Spleen (tissue), 7 donors: Measurements from ENCODE around the gene GAMT.

Experiments
- POLR2A ChIP-seq, 3 donors: fragments of 450-650 bp; IDR thresholded peaks; one replicate each; pipeline ENCODE4 v1.5.1; 2017; ENCODE audit warnings: antibody characterized with exemption in 3 of 3, mild to moderate bottlenecking in 1 of 3
- POLR2AphosphoS5 ChIP-seq, 3 donors: sonication (generic); formaldehyde crosslinking; IDR thresholded peaks; one replicate each; pipeline ENCODE4 v1.5.1; 2017; ENCODE audit warnings: antibody characterized with exemption in 3 of 3
- TF ChIP-seq, protein P1 (sequence below), 11 experiments: fragments of 200-600 bp in 7 of 11; fragments of 450-650 bp in 4 of 11; sonication (generic) in 4 of 11; IDR thresholded peaks in 8 of 11; conservative IDR thresholded peaks in 3 of 11; 1 replicate in 7 of 11; 2 replicates in 4 of 11; pipeline versions ENCODE4 v1.4.0 to v1.8.0; 2016 to 2021; ENCODE audit warnings: antibody characterized with exemption in 11 of 11, inconsistent platforms in 4 of 11, mild to moderate bottlenecking in 1 of 11
- donor health status: DM: no; HTN: no; CAD: no; lungs with moderate emphysema.
- donor health status: DM: no; HTN: no; CAD: no.
- donor health status: DM: no; HTN: no; CAD: no.

DNA sequence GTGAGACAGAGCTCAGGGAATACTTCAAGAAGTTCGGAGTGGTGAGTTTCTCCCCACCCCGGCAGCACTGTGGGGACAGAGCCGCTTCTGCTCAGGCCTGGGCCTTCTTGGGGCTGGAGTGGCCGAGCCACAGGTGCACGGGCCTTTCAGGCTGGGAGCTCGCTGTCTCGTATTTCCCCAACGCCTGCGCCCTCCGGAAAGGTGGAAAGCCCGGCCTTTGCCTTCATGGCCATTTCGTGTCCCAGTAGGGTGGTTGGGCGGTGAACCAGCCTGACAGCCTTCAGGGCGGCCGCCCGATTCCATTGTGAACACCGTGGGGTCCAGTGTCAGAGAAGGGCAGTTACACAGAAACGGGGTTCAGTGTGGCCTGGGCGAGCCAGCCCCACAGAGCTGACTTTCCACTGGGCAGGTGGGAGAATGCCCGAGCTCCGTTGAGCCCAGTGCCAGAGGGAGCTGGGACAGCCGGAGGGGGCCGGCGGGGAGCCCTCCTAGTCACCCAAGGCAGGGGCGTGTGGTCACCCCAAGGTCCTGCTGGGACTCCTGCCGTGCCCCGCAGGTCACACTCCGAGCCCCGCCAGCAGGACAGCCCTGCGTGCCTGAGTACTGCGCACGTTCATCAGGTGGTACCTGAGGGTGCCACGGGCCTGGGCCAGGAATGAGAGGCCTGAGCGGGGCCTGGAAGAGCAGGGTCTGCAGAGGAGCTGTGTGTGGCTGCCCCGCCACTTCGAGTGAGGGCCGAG, 20.0 kb upstream of the GAMT start:
- TF ChIP-seq POLR2A (IDR thresholded peaks at IDR 0.05) (no peak), POLR2AphosphoS5 (IDR thresholded peaks at IDR 0.05) (no peak)
- TF ChIP-seq, protein P1, sequence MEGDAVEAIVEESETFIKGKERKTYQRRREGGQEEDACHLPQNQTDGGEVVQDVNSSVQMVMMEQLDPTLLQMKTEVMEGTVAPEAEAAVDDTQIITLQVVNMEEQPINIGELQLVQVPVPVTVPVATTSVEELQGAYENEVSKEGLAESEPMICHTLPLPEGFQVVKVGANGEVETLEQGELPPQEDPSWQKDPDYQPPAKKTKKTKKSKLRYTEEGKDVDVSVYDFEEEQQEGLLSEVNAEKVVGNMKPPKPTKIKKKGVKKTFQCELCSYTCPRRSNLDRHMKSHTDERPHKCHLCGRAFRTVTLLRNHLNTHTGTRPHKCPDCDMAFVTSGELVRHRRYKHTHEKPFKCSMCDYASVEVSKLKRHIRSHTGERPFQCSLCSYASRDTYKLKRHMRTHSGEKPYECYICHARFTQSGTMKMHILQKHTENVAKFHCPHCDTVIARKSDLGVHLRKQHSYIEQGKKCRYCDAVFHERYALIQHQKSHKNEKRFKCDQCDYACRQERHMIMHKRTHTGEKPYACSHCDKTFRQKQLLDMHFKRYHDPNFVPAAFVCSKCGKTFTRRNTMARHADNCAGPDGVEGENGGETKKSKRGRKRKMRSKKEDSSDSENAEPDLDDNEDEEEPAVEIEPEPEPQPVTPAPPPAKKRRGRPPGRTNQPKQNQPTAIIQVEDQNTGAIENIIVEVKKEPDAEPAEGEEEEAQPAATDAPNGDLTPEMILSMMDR (IDR thresholded peaks at IDR 0.05 in 8 of 11, conservative IDR thresholded peaks at IDR 0.05 in 3 of 11): no peak
